Measurements from ENCODE around the gene ACSL5.

DNA sequence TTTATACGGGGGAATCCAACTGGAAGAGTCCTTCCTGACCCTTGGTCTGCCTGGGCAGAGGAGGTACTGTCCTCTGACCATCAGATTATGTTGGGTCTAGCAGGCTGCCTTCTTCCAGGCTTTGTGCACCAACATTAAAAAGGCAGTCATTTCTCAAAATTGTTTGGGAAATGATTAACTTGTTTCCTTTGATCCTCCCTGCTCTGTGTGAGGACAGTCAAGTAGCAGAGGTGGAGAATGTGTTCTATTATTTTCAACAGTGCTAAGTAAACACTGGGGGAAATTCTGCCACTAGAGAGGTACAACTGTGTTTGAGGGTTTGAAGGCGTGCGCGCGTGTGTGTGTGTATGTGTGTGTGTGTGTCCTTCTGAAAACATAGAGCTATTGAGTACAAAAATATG is 20.6 kb downstream of the ACSL5 start:
- TF ChIP-seq, protein P1, sequence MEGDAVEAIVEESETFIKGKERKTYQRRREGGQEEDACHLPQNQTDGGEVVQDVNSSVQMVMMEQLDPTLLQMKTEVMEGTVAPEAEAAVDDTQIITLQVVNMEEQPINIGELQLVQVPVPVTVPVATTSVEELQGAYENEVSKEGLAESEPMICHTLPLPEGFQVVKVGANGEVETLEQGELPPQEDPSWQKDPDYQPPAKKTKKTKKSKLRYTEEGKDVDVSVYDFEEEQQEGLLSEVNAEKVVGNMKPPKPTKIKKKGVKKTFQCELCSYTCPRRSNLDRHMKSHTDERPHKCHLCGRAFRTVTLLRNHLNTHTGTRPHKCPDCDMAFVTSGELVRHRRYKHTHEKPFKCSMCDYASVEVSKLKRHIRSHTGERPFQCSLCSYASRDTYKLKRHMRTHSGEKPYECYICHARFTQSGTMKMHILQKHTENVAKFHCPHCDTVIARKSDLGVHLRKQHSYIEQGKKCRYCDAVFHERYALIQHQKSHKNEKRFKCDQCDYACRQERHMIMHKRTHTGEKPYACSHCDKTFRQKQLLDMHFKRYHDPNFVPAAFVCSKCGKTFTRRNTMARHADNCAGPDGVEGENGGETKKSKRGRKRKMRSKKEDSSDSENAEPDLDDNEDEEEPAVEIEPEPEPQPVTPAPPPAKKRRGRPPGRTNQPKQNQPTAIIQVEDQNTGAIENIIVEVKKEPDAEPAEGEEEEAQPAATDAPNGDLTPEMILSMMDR (IDR thresholded peaks at IDR 0.05; ENCODE audit: low read length), result no peak
- TF ChIP-seq EZH2 (IDR thresholded peaks at IDR 0.05; ENCODE audit: borderline replicate concordance, low read length), result no peak

All from OCI-LY1 (cell line).